Astrocyte (in vitro differentiated cells and primary cell): ENCODE data around the gene CHDH. TPM values are rescaled to one million over a fixed set of nuclear protein-coding genes. Genes with fewer than 3 reads are reported as not detected.

ENCODE experiments used
- DNase-seq: peaks from one replicate; pipeline ENCODE4 v3.0.0-alpha.2; 2010; ENCODE audit warnings: low read depth
- FAIRE-seq: peaks from 2 replicates; lab custom pipeline; 2011; peaks lifted over from hg19 to GRCh38; lab: Jason Lieb, UNC
- H2AFZ ChIP-seq: 2 replicates; pipeline ENCODE4 v1.6.0; 2012; ENCODE audit warnings: low read depth, low read length, inconsistent platforms
- H3K27ac ChIP-seq: 2 replicates; pipeline ENCODE4 v1.5.1; 2011; ENCODE audit warnings: low read depth, low read length, inconsistent platforms
- H3K27me3 ChIP-seq: 2 replicates; pipeline ENCODE4 v1.6.0; 2011; ENCODE audit warnings: low read length, inconsistent platforms; ENCODE audit not compliant: insufficient read depth
- H3K36me3 ChIP-seq: 2 replicates; pipeline ENCODE4 v1.5.1; 2011; ENCODE audit warnings: low read length, inconsistent platforms; ENCODE audit not compliant: insufficient read depth
- H3K4me1 ChIP-seq: 2 replicates; pipeline ENCODE4 v1.5.1; 2011; ENCODE audit warnings: low read length, inconsistent platforms; ENCODE audit not compliant: insufficient read depth
- H3K4me2 ChIP-seq: 2 replicates; pipeline ENCODE4 v1.6.0; 2012; ENCODE audit warnings: low read length, inconsistent platforms
- H3K4me3 ChIP-seq: 2 replicates; pipeline ENCODE4 v1.5.1; 2011; ENCODE audit warnings: low read depth, mild to moderate bottlenecking, low read length, inconsistent platforms; ENCODE audit not compliant: insufficient read depth
- H3K79me2 ChIP-seq: 2 replicates; pipeline ENCODE4 v1.6.0; 2012; ENCODE audit warnings: mild to moderate bottlenecking, low read length, inconsistent platforms; ENCODE audit not compliant: insufficient read depth
- H3K9ac ChIP-seq: 2 replicates; pipeline ENCODE4 v1.6.0; 2012; ENCODE audit warnings: mild to moderate bottlenecking, low read length, inconsistent platforms
- H3K9me3 ChIP-seq: 2 replicates; pipeline ENCODE4 v1.5.1; 2012; ENCODE audit warnings: low read depth, mild to moderate bottlenecking, low read length, inconsistent platforms; ENCODE audit not compliant: insufficient read depth
- H4K20me1 ChIP-seq: 2 replicates; pipeline ENCODE4 v1.6.0; 2012; ENCODE audit warnings: low read length, inconsistent platforms; ENCODE audit not compliant: insufficient read depth
- H3K27ac Mint-ChIP-seq: one replicate; pipeline ENCODE4 v1.8.0; 2021; ENCODE audit warnings: mild to moderate bottlenecking, mixed read lengths; ENCODE audit not compliant: unreplicated experiment
- H3K27me3 Mint-ChIP-seq: one replicate; pipeline ENCODE4 v1.8.0; 2021; ENCODE audit warnings: low read depth, mixed read lengths; ENCODE audit not compliant: unreplicated experiment
- H3K36me3 Mint-ChIP-seq: one replicate; pipeline ENCODE4 v1.8.0; 2021; ENCODE audit warnings: low read depth, mixed read lengths; ENCODE audit not compliant: unreplicated experiment
- H3K4me1 Mint-ChIP-seq: one replicate; pipeline ENCODE4 v1.8.0; 2021; ENCODE audit warnings: low read depth, mixed read lengths; ENCODE audit not compliant: unreplicated experiment
- H3K4me3 Mint-ChIP-seq: one replicate; pipeline ENCODE4 v1.8.0; 2021; ENCODE audit warnings: mild to moderate bottlenecking, moderate library complexity, mixed read lengths; ENCODE audit not compliant: unreplicated experiment
- H3K9me3 Mint-ChIP-seq: one replicate; pipeline ENCODE4 v1.8.0; 2021; ENCODE audit warnings: mild to moderate bottlenecking, mixed read lengths; ENCODE audit not compliant: unreplicated experiment
- EZH2 ChIP-seq: IDR thresholded peaks from 2 replicates; pipeline ENCODE4 v1.6.1; 2012; ENCODE audit warnings: mild to moderate bottlenecking, low read length, inconsistent platforms; ENCODE audit not compliant: insufficient read depth
- total RNA-seq: library from RNA; stranded (reverse); gene quantifications from 2 replicates; pipeline ENCODE4 v1.2.1, GENCODE V29; 2021
- TF ChIP-seq, protein P1 (sequence below): IDR thresholded peaks from 2 replicates; pipeline ENCODE4 v1.5.1; 2011; ENCODE audit warnings: low read depth, mild to moderate bottlenecking, inconsistent platforms, low read length, moderate library complexity; ENCODE audit not compliant: insufficient read depth

CHDH gene
- total RNA-seq, 1 donor from 2014 or later: 0.48 TPM

DNA sequence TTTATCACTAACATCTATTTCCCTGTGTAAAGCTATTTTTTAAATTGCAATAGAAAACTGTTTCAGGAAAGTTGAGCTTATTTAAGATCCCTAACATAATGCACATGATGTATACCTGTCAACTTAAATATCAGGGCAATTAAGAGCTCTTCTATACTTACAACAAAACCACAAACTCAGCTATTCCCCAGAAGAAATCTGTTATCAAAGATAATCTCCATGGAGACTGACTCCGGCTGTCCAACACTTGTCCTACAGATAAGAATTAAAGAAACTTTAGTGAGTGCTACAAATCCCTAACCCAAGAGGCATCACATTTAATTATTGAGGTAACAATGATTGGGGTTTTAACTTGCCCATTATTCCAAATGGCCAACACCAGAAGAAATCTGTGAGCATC is 42.0 kb upstream of the CHDH start:
- no peak overlapping the region for H3K4me3 Mint-ChIP-seq
- no peaks in the 10 kb centered on the region for H3K9me3 Mint-ChIP-seq
- Histone ChIP-seq H4K20me1 (peaks cover 30% of the 10 kb centered on the region), H3K36me3 (peaks cover 13% of the 10 kb centered on the region), H3K27ac (no peak overlapping the region), H3K4me3 (no peak overlapping the region), H3K4me2 (no peak overlapping the region), H3K79me2 (peaks cover 47% of the 10 kb centered on the region), H3K27me3 (no peaks in the 10 kb centered on the region), H3K4me1 (peaks cover 14% of the 10 kb centered on the region), H3K9ac (no peak overlapping the region), H3K9me3 (no peaks in the 10 kb centered on the region), H2AFZ (no peak overlapping the region)
- FAIRE-seq (no peak), DNase-seq (no peak)
- H3K36me3 Mint-ChIP-seq: no peaks in the 10 kb centered on the region
- no peak for TF ChIP-seq EZH2
- TF ChIP-seq, protein P1, sequence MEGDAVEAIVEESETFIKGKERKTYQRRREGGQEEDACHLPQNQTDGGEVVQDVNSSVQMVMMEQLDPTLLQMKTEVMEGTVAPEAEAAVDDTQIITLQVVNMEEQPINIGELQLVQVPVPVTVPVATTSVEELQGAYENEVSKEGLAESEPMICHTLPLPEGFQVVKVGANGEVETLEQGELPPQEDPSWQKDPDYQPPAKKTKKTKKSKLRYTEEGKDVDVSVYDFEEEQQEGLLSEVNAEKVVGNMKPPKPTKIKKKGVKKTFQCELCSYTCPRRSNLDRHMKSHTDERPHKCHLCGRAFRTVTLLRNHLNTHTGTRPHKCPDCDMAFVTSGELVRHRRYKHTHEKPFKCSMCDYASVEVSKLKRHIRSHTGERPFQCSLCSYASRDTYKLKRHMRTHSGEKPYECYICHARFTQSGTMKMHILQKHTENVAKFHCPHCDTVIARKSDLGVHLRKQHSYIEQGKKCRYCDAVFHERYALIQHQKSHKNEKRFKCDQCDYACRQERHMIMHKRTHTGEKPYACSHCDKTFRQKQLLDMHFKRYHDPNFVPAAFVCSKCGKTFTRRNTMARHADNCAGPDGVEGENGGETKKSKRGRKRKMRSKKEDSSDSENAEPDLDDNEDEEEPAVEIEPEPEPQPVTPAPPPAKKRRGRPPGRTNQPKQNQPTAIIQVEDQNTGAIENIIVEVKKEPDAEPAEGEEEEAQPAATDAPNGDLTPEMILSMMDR: no peak
- no peak overlapping the region for H3K27ac Mint-ChIP-seq
- H3K27me3 Mint-ChIP-seq: no peaks in the 10 kb centered on the region
- peaks cover 16% of the 10 kb centered on the region for H3K4me1 Mint-ChIP-seq

DNA sequence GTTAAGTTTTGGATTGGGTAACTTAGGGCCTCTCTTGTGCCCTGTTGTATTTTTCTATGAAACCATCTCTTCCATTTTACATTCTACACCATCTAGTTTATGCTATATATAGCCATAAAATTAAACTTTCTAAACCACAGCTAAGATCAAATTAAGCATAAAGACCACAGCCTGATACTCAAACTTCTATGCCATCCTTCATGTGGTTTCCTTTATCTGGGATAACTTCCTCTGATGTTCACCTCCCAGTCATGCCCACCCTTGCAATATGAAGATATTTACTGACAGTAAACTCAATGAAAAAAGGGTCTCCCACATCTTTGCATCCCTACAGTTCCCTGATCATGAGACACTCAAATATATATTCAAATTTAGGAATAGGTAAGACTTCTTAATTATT is 41.2 kb upstream of the CHDH start:
- DNase-seq (no peak), FAIRE-seq (no peak)
- no peak overlapping the region for H3K9ac ChIP-seq
- H3K27me3 Mint-ChIP-seq: no peaks in the 10 kb centered on the region
- H3K79me2 ChIP-seq: peaks cover 47% of the 10 kb centered on the region
- no peak for TF ChIP-seq EZH2
- TF ChIP-seq, protein P1: no peak
- no peaks in the 10 kb centered on the region for H3K9me3 Mint-ChIP-seq
- peaks cover 16% of the 10 kb centered on the region for H3K36me3 ChIP-seq
- H3K4me2 ChIP-seq: no peak overlapping the region
- peaks cover 14% of the 10 kb centered on the region for H3K4me1 Mint-ChIP-seq
- H3K4me1 ChIP-seq: peaks cover 13% of the 10 kb centered on the region
- no peak overlapping the region for H2AFZ ChIP-seq
- H3K4me3 Mint-ChIP-seq: no peak overlapping the region
- peaks cover 30% of the 10 kb centered on the region for H4K20me1 ChIP-seq
- H3K27ac ChIP-seq: no peak overlapping the region
- H3K27ac Mint-ChIP-seq: no peak overlapping the region
- H3K4me3 ChIP-seq: no peak overlapping the region
- no peaks in the 10 kb centered on the region for H3K9me3 ChIP-seq
- H3K27me3 ChIP-seq: no peaks in the 10 kb centered on the region
- H3K36me3 Mint-ChIP-seq: no peaks in the 10 kb centered on the region

DNA sequence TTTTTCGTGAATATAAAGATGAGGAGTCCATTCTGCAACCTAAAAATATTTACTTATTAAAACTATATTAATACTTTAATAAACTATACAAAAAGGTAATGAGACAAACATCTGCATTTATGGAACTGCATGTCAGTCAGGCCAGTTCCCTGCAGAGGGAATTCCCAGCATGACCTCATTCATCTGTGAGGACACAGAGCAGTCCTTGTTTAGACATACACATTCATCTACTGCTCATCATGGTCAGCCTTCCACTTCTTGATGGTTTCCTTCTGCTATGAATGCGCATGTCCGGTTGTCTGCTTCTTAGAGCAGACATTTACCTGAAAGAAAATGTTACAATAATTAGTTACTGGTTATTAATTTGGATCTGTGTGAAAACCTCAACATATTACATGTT is 39.0 kb upstream of the CHDH start:
- H3K27me3 ChIP-seq: no peaks in the 10 kb centered on the region
- DNase-seq: no peak
- H3K4me1 ChIP-seq: peaks cover 13% of the 10 kb centered on the region
- no peak overlapping the region for H3K4me2 ChIP-seq
- no peak overlapping the region for H2AFZ ChIP-seq
- Mint-ChIP-seq H3K4me1 (peaks cover 20% of the 10 kb centered on the region), H3K36me3 (no peaks in the 10 kb centered on the region), H3K27ac (no peak overlapping the region), H3K27me3 (no peaks in the 10 kb centered on the region), H3K4me3 (no peak overlapping the region), H3K9me3 (no peaks in the 10 kb centered on the region)
- no peak for TF ChIP-seq EZH2
- TF ChIP-seq, protein P1: no peak
- no peak for FAIRE-seq
- H3K79me2 ChIP-seq: peaks cover 47% of the 10 kb centered on the region
- peaks cover 27% of the 10 kb centered on the region for H4K20me1 ChIP-seq
- peaks cover 16% of the 10 kb centered on the region for H3K36me3 ChIP-seq
- H3K27ac ChIP-seq: no peak overlapping the region
- H3K9ac ChIP-seq: no peak overlapping the region
- no peaks in the 10 kb centered on the region for H3K9me3 ChIP-seq
- H3K4me3 ChIP-seq: no peak overlapping the region
